T-helper 1 cell treated with Interleukin-12 subunit alpha and Interleukin-12 subunit beta and Interleukin-4 antibody, amounts not matched to agents 30 μg/mL and 1 μg/mL, for 36 hours (primary cell): ENCODE measurements around the gene PKIB.
A peak's percentile ranks its signal among the peaks of the same experiment; 100 is the strongest.
"Not testable (repeated sequence)": the region's sequence is repeated elsewhere in the genome, so short reads cannot be mapped to it uniquely, and the experiment has no call there.

ENCODE experiments used
- H3K27ac Mint-ChIP-seq: one replicate; pipeline ENCODE4 v1.8.0; 2021; ENCODE audit warnings: mild to moderate bottlenecking, mixed read lengths
- H3K27me3 Mint-ChIP-seq: one replicate; pipeline ENCODE4 v1.8.0; 2021; ENCODE audit warnings: low read depth, mixed read lengths
- H3K36me3 Mint-ChIP-seq: one replicate; pipeline ENCODE4 v1.8.0; 2021; ENCODE audit warnings: low read depth, mixed read lengths
- H3K4me1 Mint-ChIP-seq: one replicate; pipeline ENCODE4 v1.8.0; 2021; ENCODE audit warnings: low read depth, mixed read lengths
- H3K4me3 Mint-ChIP-seq: one replicate; pipeline ENCODE4 v1.8.0; 2021; ENCODE audit warnings: mild to moderate bottlenecking, moderate library complexity, mixed read lengths
- H3K9me3 Mint-ChIP-seq: one replicate; pipeline ENCODE4 v1.8.0; 2021; ENCODE audit warnings: mixed read lengths

PKIB gene

DNA sequence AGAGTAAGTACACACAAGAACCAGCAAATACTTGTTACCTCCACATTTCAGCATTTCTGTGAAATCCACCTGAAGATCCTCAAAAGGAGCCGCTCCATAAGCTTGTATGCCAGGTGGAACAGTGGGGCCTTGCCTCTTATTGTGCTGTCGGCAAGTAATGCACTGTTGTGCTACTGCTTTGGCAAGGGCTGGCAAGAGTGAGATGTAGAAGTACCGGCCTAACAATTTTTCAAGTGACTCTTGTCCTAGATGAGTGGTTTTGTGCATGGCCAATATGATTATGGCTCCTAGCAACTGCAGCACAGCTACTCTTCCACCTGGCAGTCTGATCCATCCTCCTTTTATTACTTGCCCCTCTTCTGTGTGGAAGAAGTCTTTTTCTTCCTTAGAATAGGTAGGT is 134.7 kb downstream of the PKIB start:
- not testable (repeated sequence) for H3K36me3 Mint-ChIP-seq, H3K4me3 Mint-ChIP-seq, H3K4me1 Mint-ChIP-seq, H3K9me3 Mint-ChIP-seq, H3K27ac Mint-ChIP-seq, H3K27me3 Mint-ChIP-seq

DNA sequence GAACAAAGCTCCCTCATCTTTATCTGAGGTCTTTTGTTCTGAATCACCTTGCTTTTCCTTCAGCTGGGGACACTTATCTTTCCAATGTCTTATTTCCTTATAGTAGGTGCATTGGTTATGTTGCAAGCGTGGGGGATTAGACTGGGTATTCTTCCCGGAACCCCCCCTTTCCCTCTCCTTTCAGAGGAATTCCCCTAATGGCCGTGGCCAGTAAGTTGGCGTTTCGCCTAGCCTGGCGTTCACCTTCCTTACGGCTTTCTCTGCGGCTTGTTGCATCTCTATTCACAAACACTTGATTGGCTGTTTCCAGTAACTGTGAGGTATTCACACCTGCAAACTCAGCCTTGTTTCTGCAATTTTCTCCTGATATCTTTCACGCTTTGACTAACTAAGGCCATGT is 136.5 kb downstream of the PKIB start:
- peaks cover 19% of the 10 kb centered on the region for H3K4me1 Mint-ChIP-seq
- no peaks in the 10 kb centered on the region for H3K9me3 Mint-ChIP-seq
- no peak overlapping the region for H3K4me3 Mint-ChIP-seq
- H3K27me3 Mint-ChIP-seq: peaks cover 3% of the 10 kb centered on the region
- no peaks in the 10 kb centered on the region for H3K36me3 Mint-ChIP-seq
- no peak overlapping the region for H3K27ac Mint-ChIP-seq

DNA sequence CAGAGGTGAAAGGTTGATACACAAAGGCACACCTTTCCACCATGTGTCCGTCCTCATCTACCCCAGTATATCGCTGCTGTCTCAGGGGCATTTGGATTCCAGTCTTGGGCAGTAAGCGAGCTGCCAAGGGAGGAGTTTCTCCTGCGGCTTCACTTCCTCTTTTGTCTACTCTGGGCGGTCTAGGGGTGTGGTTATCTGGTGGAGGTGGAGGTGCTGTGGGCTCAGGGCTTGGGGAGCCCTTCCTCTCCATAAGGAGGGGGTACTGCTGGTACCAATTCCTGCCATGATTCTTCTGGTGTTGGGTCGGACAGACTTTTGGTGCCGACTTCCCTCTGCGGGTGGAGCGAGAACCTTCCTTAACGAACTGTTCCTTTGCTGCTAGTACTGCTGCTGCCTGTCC is 137.4 kb downstream of the PKIB start:
- H3K36me3 Mint-ChIP-seq: no peaks in the 10 kb centered on the region
- no peak overlapping the region for H3K4me3 Mint-ChIP-seq
- no peaks in the 10 kb centered on the region for H3K9me3 Mint-ChIP-seq
- H3K27ac Mint-ChIP-seq: no peak overlapping the region
- H3K4me1 Mint-ChIP-seq: peaks cover 24% of the 10 kb centered on the region
- H3K27me3 Mint-ChIP-seq: peaks cover 3% of the 10 kb centered on the region

DNA sequence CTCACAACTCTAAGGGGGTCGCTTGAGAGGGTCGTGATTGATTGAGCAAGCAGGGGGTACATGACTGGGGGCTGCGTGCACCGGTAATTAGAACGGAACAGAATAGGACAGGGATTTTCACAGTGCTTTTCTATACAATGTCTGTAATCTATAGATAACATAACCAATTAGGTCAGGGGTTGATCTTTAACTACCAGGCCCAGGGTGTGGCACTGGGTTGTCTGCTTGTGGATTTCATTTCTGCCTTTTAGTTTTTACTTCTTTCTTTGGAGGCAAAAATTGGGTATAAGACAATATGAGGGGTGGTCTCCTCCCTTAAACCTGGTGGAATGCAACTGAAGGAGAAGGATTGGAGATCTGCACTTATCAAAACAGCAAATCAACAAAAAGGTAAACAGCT is 138.7 kb downstream of the PKIB start:
- H3K27me3 Mint-ChIP-seq, H3K36me3 Mint-ChIP-seq, H3K4me3 Mint-ChIP-seq, H3K9me3 Mint-ChIP-seq: not testable (repeated sequence)
- H3K27ac Mint-ChIP-seq: peak overlapping the region; percentile 31
- peaks cover 26% of the 10 kb centered on the region for H3K4me1 Mint-ChIP-seq

DNA sequence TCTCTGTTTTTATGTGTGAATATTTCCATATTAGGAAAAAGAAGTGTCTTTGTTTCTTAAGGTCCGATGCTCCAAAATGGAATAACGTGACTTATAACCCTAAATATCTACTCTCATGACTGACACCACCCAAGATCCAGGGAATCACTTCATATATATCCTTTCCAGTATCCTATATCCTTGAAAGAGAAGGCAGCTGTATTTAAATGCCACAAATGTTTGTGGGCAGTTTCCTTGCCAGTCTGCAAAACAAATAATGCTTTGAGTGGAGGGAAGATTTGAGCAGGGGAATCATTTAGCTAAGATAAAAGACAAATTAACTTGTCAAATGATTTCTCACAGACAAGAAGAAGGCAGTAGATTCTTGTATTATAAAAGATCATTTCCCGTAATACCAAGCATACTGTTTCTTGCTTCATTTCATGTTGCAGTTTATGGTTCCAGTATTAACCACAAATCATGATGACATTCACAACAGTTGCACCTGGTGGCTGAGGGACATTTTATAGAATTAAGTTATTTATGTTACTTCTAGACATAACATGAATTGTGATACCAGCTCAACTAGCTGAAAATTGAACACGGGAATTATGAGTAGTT is 139.3 kb downstream of the PKIB start:
- no peak overlapping the region for H3K27ac Mint-ChIP-seq
- H3K36me3 Mint-ChIP-seq: no peaks in the 10 kb centered on the region
- H3K4me3 Mint-ChIP-seq: no peak overlapping the region
- no peaks in the 10 kb centered on the region for H3K9me3 Mint-ChIP-seq
- peaks cover 28% of the 10 kb centered on the region for H3K4me1 Mint-ChIP-seq
- H3K27me3 Mint-ChIP-seq: peaks cover 3% of the 10 kb centered on the region

DNA sequence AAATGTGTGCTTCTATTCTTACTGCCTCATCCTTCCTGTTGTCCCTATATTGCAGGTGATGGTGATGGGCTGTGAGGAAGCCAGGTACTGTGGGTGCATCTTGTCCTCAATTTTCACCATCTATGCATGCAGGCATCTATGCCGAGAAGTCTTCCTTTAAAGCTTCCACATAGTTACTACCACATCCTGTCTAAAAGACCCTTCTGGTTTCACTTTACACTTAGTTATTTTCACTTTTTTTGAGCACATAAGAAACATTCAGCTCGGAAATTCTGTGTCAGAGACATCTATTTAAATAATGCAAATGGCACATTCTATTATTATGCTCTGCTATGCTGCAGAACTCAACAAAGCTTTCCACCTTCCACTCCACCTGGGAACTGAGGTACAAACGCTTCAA is 141.1 kb downstream of the PKIB start:
- no peaks in the 10 kb centered on the region for H3K9me3 Mint-ChIP-seq
- peaks cover 3% of the 10 kb centered on the region for H3K27me3 Mint-ChIP-seq
- peaks cover 31% of the 10 kb centered on the region for H3K4me1 Mint-ChIP-seq
- H3K27ac Mint-ChIP-seq: peak overlapping the region; percentile 76
- no peaks in the 10 kb centered on the region for H3K36me3 Mint-ChIP-seq
- H3K4me3 Mint-ChIP-seq: peak overlapping the region; percentile 22

DNA sequence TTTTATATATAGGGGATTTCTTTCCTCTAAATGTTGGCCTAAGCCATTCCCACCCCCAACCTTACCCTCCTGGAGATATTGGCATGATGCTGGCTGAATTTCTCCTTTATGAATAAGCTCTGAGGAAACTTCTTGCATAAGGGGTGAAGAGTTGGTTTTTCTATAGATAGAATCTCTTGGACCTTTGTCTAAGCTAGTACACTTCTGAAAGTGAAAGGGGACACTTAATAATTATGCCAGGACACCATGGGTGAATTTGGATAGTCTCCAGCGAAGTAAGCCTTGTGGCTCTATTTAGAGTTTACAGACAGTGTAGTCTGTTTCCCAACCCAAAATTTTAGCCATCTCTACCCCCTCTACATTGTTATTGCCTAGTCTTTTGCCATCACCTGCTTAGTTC is 142.3 kb downstream of the PKIB start:
- no peak overlapping the region for H3K4me3 Mint-ChIP-seq
- peaks cover 30% of the 10 kb centered on the region for H3K4me1 Mint-ChIP-seq
- H3K27ac Mint-ChIP-seq: no peak overlapping the region
- no peaks in the 10 kb centered on the region for H3K9me3 Mint-ChIP-seq
- H3K36me3 Mint-ChIP-seq: no peaks in the 10 kb centered on the region
- peaks cover 3% of the 10 kb centered on the region for H3K27me3 Mint-ChIP-seq

DNA sequence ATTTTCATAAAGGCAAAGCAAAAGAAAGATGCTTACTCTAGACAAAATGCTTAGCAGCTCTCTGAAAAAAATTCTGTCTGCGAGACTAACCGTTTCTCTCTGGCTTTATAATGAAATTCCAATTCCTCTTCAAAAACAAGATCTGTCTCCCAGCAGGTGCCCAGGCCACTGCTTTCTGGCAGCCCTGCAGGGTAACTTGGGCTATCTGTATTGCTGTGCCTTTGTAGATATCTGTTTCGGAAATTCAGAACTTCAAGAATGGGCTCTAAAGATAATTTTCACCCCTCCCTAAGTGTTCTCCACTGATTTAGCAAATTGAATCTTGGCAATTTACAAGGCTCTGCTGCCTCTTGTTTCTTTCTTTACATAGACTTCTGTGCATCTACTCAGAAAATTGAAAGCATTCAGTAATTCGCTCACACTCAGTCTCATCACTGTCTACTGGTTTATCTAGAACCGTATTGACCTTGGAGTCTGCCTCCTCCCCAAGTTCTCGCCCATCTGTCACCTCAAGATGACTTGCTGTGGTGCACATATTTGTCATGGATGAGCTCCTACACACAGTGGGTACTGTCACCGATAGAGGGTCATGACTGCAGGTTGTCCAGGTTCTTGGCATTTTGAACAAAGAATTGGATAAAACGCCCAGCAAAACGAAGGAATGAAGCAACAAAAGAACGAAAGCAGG is 142.9 kb downstream of the PKIB start:
- peaks cover 25% of the 10 kb centered on the region for H3K4me1 Mint-ChIP-seq
- peaks cover 2% of the 10 kb centered on the region for H3K27me3 Mint-ChIP-seq
- H3K27ac Mint-ChIP-seq: no peak overlapping the region
- no peaks in the 10 kb centered on the region for H3K36me3 Mint-ChIP-seq
- H3K4me3 Mint-ChIP-seq: no peak overlapping the region
- no peaks in the 10 kb centered on the region for H3K9me3 Mint-ChIP-seq

DNA sequence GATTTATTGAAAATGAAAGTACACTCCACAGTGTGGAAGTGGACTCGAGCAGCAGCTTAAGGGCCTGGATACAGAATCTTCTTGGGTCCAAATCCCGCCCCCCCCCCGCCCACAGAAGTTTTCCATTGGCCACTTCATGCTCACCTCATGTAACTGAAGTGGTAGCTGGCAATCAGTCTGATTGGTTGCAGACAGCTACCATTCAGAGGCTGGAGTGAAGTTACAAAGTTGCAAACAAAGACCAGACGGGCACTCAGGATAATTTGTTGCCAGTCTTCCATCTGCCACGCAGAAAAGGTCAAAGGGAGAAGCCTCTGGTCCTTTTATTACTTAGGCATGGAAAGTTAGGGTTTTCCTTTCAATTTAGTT is 143.5 kb downstream of the PKIB start:
- Mint-ChIP-seq H3K4me3 (no peak overlapping the region), H3K27ac (no peak overlapping the region), H3K9me3 (no peaks in the 10 kb centered on the region), H3K4me1 (peaks cover 24% of the 10 kb centered on the region), H3K36me3 (no peaks in the 10 kb centered on the region), H3K27me3 (no peaks in the 10 kb centered on the region)

DNA sequence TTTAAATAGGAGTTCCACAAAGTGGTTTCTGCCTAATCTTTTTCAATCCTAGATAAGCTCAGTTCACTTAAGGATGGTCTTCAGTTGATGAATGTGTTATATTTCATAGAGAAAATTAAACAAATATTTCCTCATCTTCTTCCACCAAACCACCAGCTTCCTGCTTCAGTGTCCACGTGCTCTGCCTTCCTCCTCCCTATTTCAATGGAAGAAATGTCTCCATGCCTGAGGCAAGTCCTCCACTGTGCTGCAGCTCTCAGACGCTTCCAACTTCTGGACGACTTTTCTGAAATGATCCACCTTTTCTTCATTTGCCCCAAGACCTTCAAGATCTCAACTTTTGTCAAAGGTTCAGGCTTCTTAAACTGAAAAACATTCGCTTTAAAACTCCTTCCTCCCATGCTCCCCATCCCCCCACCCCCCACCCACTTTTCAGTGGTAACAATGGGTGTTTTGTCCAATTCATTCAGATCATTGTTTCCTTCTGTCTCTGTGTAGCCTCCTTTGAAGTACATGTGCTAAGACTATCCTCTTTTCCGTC is 144.1 kb downstream of the PKIB start:
- Mint-ChIP-seq H3K9me3 (no peaks in the 10 kb centered on the region), H3K4me3 (no peak overlapping the region), H3K27ac (peak overlapping the region; percentile 18), H3K36me3 (no peaks in the 10 kb centered on the region), H3K27me3 (no peaks in the 10 kb centered on the region), H3K4me1 (peaks cover 29% of the 10 kb centered on the region)

DNA sequence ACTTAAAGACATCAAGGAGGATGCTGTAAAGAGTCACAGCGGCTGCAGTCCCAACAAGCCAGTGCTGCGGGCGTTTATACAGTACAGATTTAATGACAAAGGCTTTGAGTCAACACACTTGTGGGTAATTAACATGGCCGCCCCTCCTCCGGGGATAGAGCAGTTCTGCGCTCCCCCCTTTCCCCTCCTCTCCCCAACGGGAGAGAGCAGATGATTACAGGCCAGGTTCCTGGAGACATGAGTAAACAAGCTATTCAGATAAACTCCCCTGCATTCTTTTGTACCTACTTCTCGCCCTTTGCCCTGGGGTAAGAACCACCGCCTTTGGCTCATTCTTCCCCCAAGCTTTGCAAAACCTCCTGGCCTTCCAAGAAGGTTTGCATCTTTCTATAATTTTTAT is 145.7 kb downstream of the PKIB start:
- Mint-ChIP-seq H3K27ac (no peak overlapping the region), H3K4me3 (no peak overlapping the region), H3K4me1 (peaks cover 28% of the 10 kb centered on the region), H3K36me3 (no peaks in the 10 kb centered on the region), H3K9me3 (no peaks in the 10 kb centered on the region), H3K27me3 (no peaks in the 10 kb centered on the region)

DNA sequence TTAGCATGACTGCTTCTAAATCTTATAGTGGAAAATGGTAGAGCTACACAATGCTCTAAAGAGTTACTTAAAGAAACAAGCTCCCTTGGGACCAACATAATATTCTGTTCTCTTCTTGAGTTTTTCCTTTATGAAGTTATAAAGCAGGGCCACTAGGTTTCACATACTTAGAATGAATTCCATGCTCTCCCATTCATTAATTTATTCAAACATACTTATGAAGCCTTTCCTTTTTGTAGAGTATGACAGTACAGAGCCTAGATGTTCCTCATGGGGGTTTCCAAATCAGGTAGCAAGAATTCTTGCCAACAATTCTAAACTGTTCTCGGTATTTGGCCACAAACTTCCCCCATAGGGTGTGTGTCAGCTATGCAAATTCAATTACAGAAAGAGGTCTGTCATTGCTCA is 148.7 kb downstream of the PKIB start:
- Mint-ChIP-seq H3K27me3 (no peaks in the 10 kb centered on the region), H3K36me3 (no peaks in the 10 kb centered on the region), H3K9me3 (peaks cover 5% of the 10 kb centered on the region), H3K4me3 (no peak overlapping the region), H3K27ac (peak overlapping the region; percentile 46), H3K4me1 (peaks cover 14% of the 10 kb centered on the region)

DNA sequence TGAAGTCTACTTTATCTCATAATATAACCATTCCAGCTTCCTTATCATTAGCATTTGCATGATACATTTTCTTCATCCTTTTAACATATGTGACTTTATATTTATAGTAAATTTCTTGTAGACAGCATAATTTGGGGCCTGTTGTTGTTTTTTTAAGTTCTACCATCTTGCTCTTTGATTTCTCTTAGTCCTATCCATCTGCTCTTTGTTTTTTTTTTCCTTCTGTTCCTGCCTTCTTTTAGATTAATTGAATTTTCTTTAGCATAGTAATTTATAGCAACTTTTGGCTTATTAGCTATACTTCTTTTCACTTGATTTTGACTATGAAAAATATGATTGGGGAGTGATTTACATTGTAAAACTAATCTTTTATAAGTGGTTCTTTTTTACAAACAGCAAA is 150.1 kb downstream of the PKIB start:
- Mint-ChIP-seq H3K4me3 (no peak overlapping the region), H3K4me1 (peaks cover 9% of the 10 kb centered on the region), H3K9me3 (peaks cover 5% of the 10 kb centered on the region), H3K27ac (no peak overlapping the region), H3K27me3 (no peaks in the 10 kb centered on the region), H3K36me3 (no peaks in the 10 kb centered on the region)

DNA sequence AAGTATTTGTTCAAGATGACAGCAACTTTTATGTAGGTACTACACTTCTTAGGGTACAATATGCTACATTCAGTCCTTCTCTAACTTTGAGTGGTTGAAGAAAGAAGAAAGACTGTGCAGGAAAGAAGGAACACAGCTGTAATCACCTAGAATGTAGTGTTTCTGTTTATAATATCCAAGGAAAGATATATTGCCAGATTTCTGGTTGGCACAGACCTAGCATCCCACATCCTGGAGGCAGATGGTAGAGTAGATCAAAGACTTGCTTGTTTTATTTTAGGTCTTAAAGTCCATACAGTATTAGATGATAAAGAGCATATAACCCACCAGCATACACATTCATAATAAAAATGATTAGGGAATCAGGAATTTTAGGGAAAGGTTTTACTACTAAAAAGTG is 156.1 kb downstream of the PKIB start:
- H3K27me3 Mint-ChIP-seq: peaks cover 23% of the 10 kb centered on the region
- H3K9me3 Mint-ChIP-seq: peaks cover 5% of the 10 kb centered on the region
- no peak overlapping the region for H3K27ac Mint-ChIP-seq
- no peaks in the 10 kb centered on the region for H3K4me1 Mint-ChIP-seq
- H3K4me3 Mint-ChIP-seq: no peak overlapping the region
- H3K36me3 Mint-ChIP-seq: no peaks in the 10 kb centered on the region

DNA sequence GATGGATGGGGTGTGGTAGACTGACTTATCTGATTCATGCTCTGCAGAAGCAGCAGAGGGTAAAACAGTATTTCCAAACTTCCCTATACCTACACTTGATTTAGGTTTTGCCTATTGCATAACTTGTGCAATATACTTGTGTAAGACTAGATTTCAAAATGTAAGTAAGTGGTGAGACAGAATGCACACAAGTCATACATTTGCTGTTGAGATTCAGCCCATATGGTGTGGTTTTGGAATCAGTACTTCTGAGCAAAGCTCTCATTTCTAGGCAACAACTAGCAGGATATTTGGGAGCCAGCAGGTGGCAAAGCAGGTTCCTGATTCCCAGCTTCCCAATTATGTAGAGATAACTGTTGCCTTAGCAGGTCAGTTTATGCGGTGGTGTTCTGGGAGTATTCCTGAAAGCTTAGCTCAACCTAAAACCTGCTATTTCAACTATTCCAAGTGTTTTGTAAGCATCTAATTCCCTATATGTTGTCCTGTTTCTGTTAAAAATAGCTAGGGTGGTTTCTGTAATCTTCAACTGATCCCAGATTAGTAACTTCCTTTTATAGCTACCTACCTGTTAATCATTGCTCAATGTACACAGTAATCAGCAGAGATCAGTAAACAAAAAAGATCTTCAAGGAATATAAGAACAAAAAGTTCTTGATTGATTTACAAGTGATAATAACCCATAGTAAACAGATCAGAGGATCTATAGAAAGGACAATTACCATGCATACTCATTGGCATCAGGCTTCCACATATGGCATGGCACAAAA is 160.8 kb downstream of the PKIB start:
- Mint-ChIP-seq H3K4me3 (no peak overlapping the region), H3K36me3 (no peaks in the 10 kb centered on the region), H3K4me1 (no peaks in the 10 kb centered on the region), H3K27ac (no peak overlapping the region), H3K27me3 (peaks cover 28% of the 10 kb centered on the region), H3K9me3 (no peaks in the 10 kb centered on the region)
